GM23338 (cell line): ENCODE data around the gene GOLGA6L22.
"Not testable (repeated sequence)": the region's sequence is repeated elsewhere in the genome, so short reads cannot be mapped to it uniquely, and the experiment has no call there.

Source experiments
- CREB1 ChIP-seq: fragments of 250-450 bp; sonication (Bioruptor Pico); IDR thresholded peaks from 2 replicates; pipeline ENCODE4 v1.5.0; 2020; ENCODE audit warnings: low read depth, mild to moderate bottlenecking, moderate library complexity
- CTCF ChIP-seq, 2 experiments: fragments of 200-600 bp in 1 of 2; sonication (generic) in 1 of 2; conservative IDR thresholded peaks; 2 replicates each; pipeline versions ENCODE4 v1.5.1 to v1.6.1; 2016 to 2017; ENCODE audit warnings: antibody characterized with exemption in 2 of 2, low read depth in 2 of 2, mild to moderate bottlenecking in 2 of 2, moderate library complexity in 1 of 2
- EZH2 ChIP-seq: fragments of 200-600 bp; sonication (generic); IDR thresholded peaks from one replicate; pipeline ENCODE4 v1.8.0; 2017; ENCODE audit warnings: antibody characterized with exemption, mild to moderate bottlenecking, low read depth; ENCODE audit not compliant: unreplicated experiment
- EZH2phosphoT487 ChIP-seq: fragments of 200-600 bp; sonication (generic); IDR thresholded peaks from one replicate; pipeline ENCODE4 v1.8.1; 2018; ENCODE audit warnings: antibody characterized with exemption; ENCODE audit not compliant: unreplicated experiment
- JUNB ChIP-seq: IDR thresholded peaks from one replicate; pipeline ENCODE4 v1.6.1; 2016; ENCODE audit warnings: antibody characterized with exemption; ENCODE audit not compliant: unreplicated experiment
- NANOG ChIP-seq: IDR thresholded peaks from 2 replicates; pipeline ENCODE4 v1.6.1; 2016; ENCODE audit warnings: antibody characterized with exemption, borderline replicate concordance
- POLR2AphosphoS5 ChIP-seq: IDR thresholded peaks from 2 replicates; pipeline ENCODE4 v1.6.1; 2016; ENCODE audit warnings: antibody characterized with exemption, low read depth
- STAT1 ChIP-seq: IDR thresholded peaks from one replicate; pipeline ENCODE4 v1.6.1; 2016; ENCODE audit warnings: antibody characterized with exemption; ENCODE audit not compliant: unreplicated experiment
- TF ChIP-seq, protein P1 (sequence below): IDR thresholded peaks from one replicate; pipeline ENCODE4 v1.6.1; 2018; ENCODE audit warnings: antibody characterized with exemption; ENCODE audit not compliant: unreplicated experiment

- TF ChIP-seq CTCF (conservative IDR thresholded peaks at IDR 0.05; ENCODE audit: low read depth in 2 of 2); EZH2; JUNB; EZH2phosphoT487; POLR2AphosphoS5; NANOG; CREB1 (CRISPR knock-in tag); STAT1: not testable (repeated sequence)
- TF ChIP-seq, protein P1, sequence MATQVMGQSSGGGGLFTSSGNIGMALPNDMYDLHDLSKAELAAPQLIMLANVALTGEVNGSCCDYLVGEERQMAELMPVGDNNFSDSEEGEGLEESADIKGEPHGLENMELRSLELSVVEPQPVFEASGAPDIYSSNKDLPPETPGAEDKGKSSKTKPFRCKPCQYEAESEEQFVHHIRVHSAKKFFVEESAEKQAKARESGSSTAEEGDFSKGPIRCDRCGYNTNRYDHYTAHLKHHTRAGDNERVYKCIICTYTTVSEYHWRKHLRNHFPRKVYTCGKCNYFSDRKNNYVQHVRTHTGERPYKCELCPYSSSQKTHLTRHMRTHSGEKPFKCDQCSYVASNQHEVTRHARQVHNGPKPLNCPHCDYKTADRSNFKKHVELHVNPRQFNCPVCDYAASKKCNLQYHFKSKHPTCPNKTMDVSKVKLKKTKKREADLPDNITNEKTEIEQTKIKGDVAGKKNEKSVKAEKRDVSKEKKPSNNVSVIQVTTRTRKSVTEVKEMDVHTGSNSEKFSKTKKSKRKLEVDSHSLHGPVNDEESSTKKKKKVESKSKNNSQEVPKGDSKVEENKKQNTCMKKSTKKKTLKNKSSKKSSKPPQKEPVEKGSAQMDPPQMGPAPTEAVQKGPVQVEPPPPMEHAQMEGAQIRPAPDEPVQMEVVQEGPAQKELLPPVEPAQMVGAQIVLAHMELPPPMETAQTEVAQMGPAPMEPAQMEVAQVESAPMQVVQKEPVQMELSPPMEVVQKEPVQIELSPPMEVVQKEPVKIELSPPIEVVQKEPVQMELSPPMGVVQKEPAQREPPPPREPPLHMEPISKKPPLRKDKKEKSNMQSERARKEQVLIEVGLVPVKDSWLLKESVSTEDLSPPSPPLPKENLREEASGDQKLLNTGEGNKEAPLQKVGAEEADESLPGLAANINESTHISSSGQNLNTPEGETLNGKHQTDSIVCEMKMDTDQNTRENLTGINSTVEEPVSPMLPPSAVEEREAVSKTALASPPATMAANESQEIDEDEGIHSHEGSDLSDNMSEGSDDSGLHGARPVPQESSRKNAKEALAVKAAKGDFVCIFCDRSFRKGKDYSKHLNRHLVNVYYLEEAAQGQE: not testable (repeated sequence)
Observed at GRCh38 chr15:22506959-22507358, 48.3 kb downstream of the GOLGA6L22 start.
